Large intestine (tissue), 3 donors: ENCODE data around the gene GALNT12. TPM values are rescaled to one million over a fixed set of nuclear protein-coding genes. Genes with fewer than 3 reads are reported as not detected.

Experiments
- DNase-seq, 2 donors: peaks; one replicate each; pipeline versions ENCODE4 v3.0.0 to v3.0.0-alpha.2; 2013
- H3K27ac ChIP-seq: one replicate; pipeline ENCODE4 v1.5.1; 2013; ENCODE audit warnings: low read length
- H3K27me3 ChIP-seq: 2 replicates; pipeline ENCODE4 v1.6.1; 2013; ENCODE audit warnings: low read length; ENCODE audit not compliant: control insufficient read depth, insufficient read depth
- H3K36me3 ChIP-seq: 2 replicates; pipeline ENCODE4 v1.6.1; 2013; ENCODE audit warnings: low read length; ENCODE audit not compliant: control insufficient read depth, insufficient read depth
- H3K4me1 ChIP-seq: one replicate; pipeline ENCODE4 v1.6.1; 2013; ENCODE audit warnings: low read length; ENCODE audit not compliant: control insufficient read depth, insufficient read depth
- H3K4me3 ChIP-seq: one replicate; pipeline ENCODE4 v1.5.1; 2013; ENCODE audit warnings: low read length
- H3K9me3 ChIP-seq: one replicate; pipeline ENCODE4 v1.6.1; 2013; ENCODE audit warnings: mild to moderate bottlenecking, low read depth, low read length, moderate library complexity; ENCODE audit not compliant: control insufficient read depth
- WGBS: methylation state at CpG from one replicate; pipeline ENCODE4 v1.1.5; 2013; ENCODE audit warnings: low lambda C conversion rate; ENCODE audit not compliant: insufficient coverage; 5-methylcytosine and 5-hydroxymethylcytosine counted together
- polyA plus RNA-seq: library from polyadenylated mRNA; unstranded; fragments of 120-200 nt; gene quantifications from one replicate; pipeline ENCODE4 v1.2.1, GENCODE V29; 2013

Gene GALNT12
- polyA plus RNA-seq, 1 donor: 45.6 TPM

GRCh38 chr9:98856982-98857381 lies 49.5 kb downstream of the GALNT12 start:
- DNase-seq: no peak

GRCh38 chr9:98859941-98860340 lies 52.5 kb downstream of the GALNT12 start:
- peaks cover 9% of the 10 kb centered on the region for H3K9me3 ChIP-seq
- no peaks in the 10 kb centered on the region for H3K4me1 ChIP-seq
- no CpG with 5 or more reads among the region's 5 CpGs for WGBS
- DNase-seq: no peak
- H3K36me3 ChIP-seq: no peaks in the 10 kb centered on the region
- H3K27me3 ChIP-seq: no peaks in the 10 kb centered on the region
- H3K27ac ChIP-seq: no peak overlapping the region
- H3K4me3 ChIP-seq: no peak overlapping the region

More at GRCh38 chr9:98856982-98857381, 49.5 kb downstream of the GALNT12 start:
- peaks cover 9% of the 10 kb centered on the region for H3K9me3 ChIP-seq
- no peak overlapping the region for H3K4me3 ChIP-seq
- H3K27me3 ChIP-seq: no peaks in the 10 kb centered on the region
- H3K4me1 ChIP-seq: no peaks in the 10 kb centered on the region
- no CpG with 5 or more reads among the region's 5 CpGs for WGBS
- H3K27ac ChIP-seq: no peak overlapping the region
- H3K36me3 ChIP-seq: no peaks in the 10 kb centered on the region

GRCh38 chr9:98860871-98861293 lies 53.4 kb downstream of the GALNT12 start:
- no peaks in the 10 kb centered on the region for H3K27me3 ChIP-seq
- WGBS: no CpG with 5 or more reads among the region's 5 CpGs
- H3K27ac ChIP-seq: no peak overlapping the region
- DNase-seq: peak; percentile 46 to 49
- no peaks in the 10 kb centered on the region for H3K36me3 ChIP-seq
- no peaks in the 10 kb centered on the region for H3K4me1 ChIP-seq
- peaks cover 2% of the 10 kb centered on the region for H3K9me3 ChIP-seq
- no peak overlapping the region for H3K4me3 ChIP-seq

- Histone ChIP-seq H3K27me3 (no peaks in the 10 kb centered on the region), H3K9me3 (peaks cover 2% of the 10 kb centered on the region), H3K4me3 (no peak overlapping the region), H3K4me1 (no peaks in the 10 kb centered on the region), H3K36me3 (no peaks in the 10 kb centered on the region), H3K27ac (no peak overlapping the region)
- no CpG with 5 or more reads among the region's 8 CpGs for WGBS
- no peak for DNase-seq
Observed at GRCh38 chr9:98861781-98862504, 54.5 kb downstream of the GALNT12 start.

- Histone ChIP-seq H3K4me3 (no peak overlapping the region), H3K4me1 (no peaks in the 10 kb centered on the region), H3K27me3 (no peaks in the 10 kb centered on the region), H3K36me3 (no peaks in the 10 kb centered on the region), H3K27ac (no peak overlapping the region), H3K9me3 (no peaks in the 10 kb centered on the region)
- no CpG with 5 or more reads among the region's 4 CpGs for WGBS
- DNase-seq: peak in 1 of 2 donors; percentile 19
Observed at GRCh38 chr9:98862936-98863335, 55.5 kb downstream of the GALNT12 start.

- H3K27me3 ChIP-seq: no peaks in the 10 kb centered on the region
- H3K4me3 ChIP-seq: no peak overlapping the region
- no peak for DNase-seq
- H3K27ac ChIP-seq: no peak overlapping the region
- no peaks in the 10 kb centered on the region for H3K9me3 ChIP-seq
- no peaks in the 10 kb centered on the region for H3K36me3 ChIP-seq
- no peaks in the 10 kb centered on the region for H3K4me1 ChIP-seq
- no CpG with 5 or more reads among the region's 7 CpGs for WGBS
Observed at GRCh38 chr9:98864281-98865174, 57.1 kb downstream of the GALNT12 start.

GRCh38 chr9:98865284-98865875 lies 57.9 kb downstream of the GALNT12 start:
- Histone ChIP-seq H3K27ac (no peak overlapping the region), H3K4me1 (no peaks in the 10 kb centered on the region), H3K36me3 (no peaks in the 10 kb centered on the region), H3K9me3 (no peaks in the 10 kb centered on the region), H3K4me3 (no peak overlapping the region), H3K27me3 (no peaks in the 10 kb centered on the region)
- no peak for DNase-seq
- WGBS: no CpG with 5 or more reads among the region's 5 CpGs

GRCh38 chr9:98866435-98867102 lies 59.1 kb downstream of the GALNT12 start:
- 76% methylated on average over 2 of the region's 6 CpGs for WGBS
- Histone ChIP-seq H3K9me3 (no peaks in the 10 kb centered on the region), H3K4me1 (no peaks in the 10 kb centered on the region), H3K4me3 (no peak overlapping the region), H3K36me3 (no peaks in the 10 kb centered on the region), H3K27ac (no peak overlapping the region), H3K27me3 (no peaks in the 10 kb centered on the region)
- DNase-seq: no peak

GRCh38 chr9:98867103-98867428 lies 59.6 kb downstream of the GALNT12 start:
- WGBS: no CpG with 5 or more reads among the region's 1 CpG

More at GRCh38 chr9:98867103-98867428, 59.6 kb downstream of the GALNT12 start:
- Histone ChIP-seq H3K27me3 (no peaks in the 10 kb centered on the region), H3K4me1 (no peaks in the 10 kb centered on the region), H3K9me3 (no peaks in the 10 kb centered on the region), H3K27ac (no peak overlapping the region), H3K36me3 (no peaks in the 10 kb centered on the region), H3K4me3 (no peak overlapping the region)
- no peak for DNase-seq
